Fibroblast of the aortic adventitia (primary cell): ENCODE results near the gene PGF. TPM values are rescaled to one million over a fixed set of nuclear protein-coding genes. Genes with fewer than 3 reads are reported as not detected.

Source experiments
- DNase-seq: peaks from one replicate; pipeline ENCODE4 v3.0.0-alpha.2; 2010; ENCODE audit warnings: low read depth
- H3K4me3 ChIP-seq: 2 replicates; pipeline ENCODE4 v1.5.1; 2011; ENCODE audit warnings: low read depth, mild to moderate bottlenecking, control low read depth, low read length, moderate library complexity
- CTCF ChIP-seq: IDR thresholded peaks from 2 replicates; pipeline ENCODE4 v1.5.1; 2011; ENCODE audit warnings: mild to moderate bottlenecking, low read length, control low read depth, inconsistent platforms; ENCODE audit not compliant: insufficient read depth
- total RNA-seq: library from RNA; depleted of rRNA; stranded (reverse); fragments of >200 nt; gene quantifications from 2 replicates; pipeline ENCODE4 v1.2.3, GENCODE V29; 2012; ENCODE audit warnings: low replicate concordance

Gene PGF
- total RNA-seq, 1 donor, result 0.36 TPM

- TF ChIP-seq CTCF, result no peak
- DNase-seq, result no peak
- H3K4me3 ChIP-seq, result no peak overlapping the region
Measured at GRCh38 chr14:74952180-74952665, 3.2 kb downstream of the PGF start.

DNA sequence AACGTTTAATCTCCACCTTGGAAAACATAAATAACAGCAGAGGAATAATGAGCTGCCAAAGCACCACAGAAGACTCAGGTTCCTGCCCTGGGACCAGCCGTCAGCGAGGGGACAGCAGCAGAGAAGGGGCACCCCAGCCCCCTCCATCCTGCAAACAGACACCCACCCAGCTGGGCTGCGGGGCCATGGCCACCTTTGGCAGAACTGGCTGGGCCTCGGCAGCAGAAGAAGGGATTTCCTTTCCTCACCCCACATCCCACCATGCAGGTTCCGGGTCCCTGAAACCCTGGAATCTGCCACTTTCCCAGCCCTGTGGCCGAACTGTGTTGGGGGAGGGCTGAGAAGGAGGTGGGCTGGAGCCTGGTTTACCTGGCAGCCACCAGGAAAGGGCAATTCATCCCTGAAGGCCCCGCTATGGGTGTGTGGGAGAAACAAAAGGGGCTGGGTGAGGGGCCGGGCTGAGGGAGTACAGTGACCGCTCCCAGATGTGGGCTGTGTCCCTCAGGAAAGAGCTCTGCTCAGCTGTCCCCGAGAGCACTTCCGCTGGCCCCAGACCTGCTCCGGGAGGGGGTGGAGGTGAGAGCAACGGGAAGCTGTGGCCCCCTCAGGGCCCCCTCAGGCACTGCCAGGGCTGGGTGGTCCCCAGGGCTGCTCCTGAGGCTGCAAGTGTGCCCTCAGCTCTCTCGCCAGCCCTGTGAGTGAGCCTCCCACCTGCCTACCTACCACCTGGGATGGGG is 3.8 kb downstream of the PGF start:
- DNase-seq, result no peak
- TF ChIP-seq CTCF, result no peak

DNA sequence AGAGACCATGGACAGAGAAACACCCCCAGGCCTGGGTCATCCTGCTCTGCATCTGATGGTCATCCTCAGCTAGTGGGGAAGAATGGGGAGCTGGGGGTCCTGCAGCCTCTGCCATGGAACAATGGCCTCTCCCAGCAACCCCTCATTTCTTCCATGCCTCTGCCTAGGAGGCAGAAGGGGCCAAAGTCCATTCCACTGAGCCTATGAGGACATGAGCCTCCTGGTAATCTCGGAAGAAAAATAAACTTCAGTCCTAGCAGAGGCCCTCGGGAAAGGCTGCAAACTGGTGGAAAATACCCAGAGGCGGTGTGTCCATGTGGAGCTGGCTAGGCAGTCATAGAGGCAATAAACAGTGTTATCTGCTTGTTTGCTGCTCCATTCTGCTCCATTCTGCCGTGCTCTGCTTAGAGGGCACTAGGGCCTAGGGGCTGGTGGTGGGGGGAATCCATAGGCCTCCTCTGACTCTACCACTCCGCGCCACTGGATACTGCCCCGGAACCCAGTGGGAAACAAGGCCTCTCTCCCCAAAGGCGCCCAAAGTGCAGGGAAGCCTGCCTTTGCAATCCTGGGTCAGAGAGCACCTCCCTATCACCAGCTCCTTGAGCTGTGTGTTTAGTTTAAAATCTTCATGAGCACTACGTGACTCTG is 4.5 kb downstream of the PGF start:
- H3K4me3 ChIP-seq, result no peak overlapping the region
- no peak for DNase-seq
- TF ChIP-seq CTCF, result no peak

More for the DNA sequence above, 3.8 kb downstream of the PGF start:
- no peak overlapping the region for H3K4me3 ChIP-seq

GRCh38 chr14:74949859-74950573 is 5.4 kb downstream of the PGF start:
- no peak overlapping the region for H3K4me3 ChIP-seq
- no peak for DNase-seq
- TF ChIP-seq CTCF, result no peak

- no peak for DNase-seq
- TF ChIP-seq CTCF, result no peak
- no peak overlapping the region for H3K4me3 ChIP-seq
Measured at GRCh38 chr14:74949191-74949601, 6.2 kb downstream of the PGF start.

DNA sequence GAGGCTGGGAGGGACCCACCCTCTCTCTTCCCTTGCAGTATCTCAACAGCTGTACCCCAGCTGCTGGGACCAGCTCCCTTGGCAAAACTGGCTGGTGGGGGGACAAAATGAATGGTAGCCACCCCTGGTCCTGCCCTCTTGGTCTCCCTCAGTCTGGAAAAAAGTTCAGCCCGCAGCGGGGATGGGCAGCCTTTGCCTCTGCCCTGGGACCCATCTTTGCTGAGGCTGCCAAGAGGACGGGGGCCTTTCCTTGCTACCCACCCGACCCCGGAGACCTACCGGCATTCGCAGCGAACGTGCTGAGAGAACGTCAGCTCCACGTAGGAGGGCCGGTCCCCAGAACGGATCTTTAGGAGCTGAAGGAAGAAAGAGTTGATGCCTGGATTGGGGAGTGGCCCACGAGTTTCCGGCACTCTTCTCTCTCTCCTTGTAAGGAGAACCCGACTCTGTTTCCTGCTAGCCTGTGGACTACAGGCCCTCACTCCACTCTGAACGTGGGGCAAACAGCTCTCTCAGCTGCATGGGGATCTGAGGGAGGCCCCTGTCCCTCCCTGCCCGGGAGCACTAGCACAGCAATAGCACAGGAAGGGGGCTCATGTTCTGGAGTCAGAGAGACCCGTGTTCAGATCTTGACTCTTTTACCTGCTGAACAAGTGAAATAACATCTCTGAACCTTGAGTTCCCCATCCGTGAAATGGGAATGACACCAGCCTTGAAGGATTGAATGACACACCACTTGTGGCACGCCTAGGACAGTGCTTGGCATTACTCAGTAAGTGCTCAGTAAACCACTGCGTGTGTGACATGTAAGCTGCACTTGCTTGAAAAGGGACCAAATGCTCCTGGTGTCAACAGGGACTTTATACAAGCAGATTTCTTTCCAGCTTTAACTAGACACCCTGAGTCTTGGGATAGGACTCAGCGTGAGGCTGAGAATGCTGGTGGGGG is 6.9 kb downstream of the PGF start:
- no peak for TF ChIP-seq CTCF
- no peak overlapping the region for H3K4me3 ChIP-seq
- DNase-seq, result no peak
